Stimulated activated CD4-positive, alpha-beta T cell treated with anti-CD3 and anti-CD28 coated beads, TNF-alpha, amount 100 ng/mL, for 48 hours (primary cell): ENCODE results near the gene ROBO1.
"Not testable (repeated sequence)": the region's sequence is repeated elsewhere in the genome, so short reads cannot be mapped to it uniquely, and the experiment has no call there.

Experiments
- DNase-seq, 3 donors: peaks; one replicate each; pipeline ENCODE4 v3.0.0-alpha.2; 2020; ENCODE audit warnings: low read depth in 3 of 3

The ROBO1 gene

DNA sequence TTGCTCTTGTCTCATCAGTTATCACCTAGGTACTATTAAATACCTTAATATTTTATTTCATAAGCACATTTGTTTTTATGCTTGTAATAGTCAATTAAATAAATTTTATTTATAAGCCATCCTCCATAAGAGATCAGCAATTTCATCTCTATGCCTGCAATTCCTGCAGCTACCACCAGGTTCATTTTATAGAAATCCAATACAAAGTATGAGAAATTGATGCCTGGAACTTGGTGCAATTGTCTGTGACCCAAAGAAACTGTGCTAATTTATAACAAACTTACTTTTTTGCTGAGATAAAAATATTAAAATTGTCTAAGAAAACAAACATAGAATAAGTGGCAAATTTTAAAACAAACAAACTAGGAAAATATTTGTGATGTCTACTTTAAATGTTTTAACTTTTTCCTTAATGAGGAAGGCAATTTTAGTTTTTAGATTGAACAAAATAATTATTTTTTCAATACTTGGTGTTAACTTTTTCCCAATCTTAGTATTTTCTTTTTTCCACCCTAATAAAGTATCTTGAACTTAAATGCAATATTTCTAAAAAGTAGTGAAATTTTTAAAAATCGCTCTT, 1026.6 kb downstream of the ROBO1 start:
- no peak for DNase-seq

DNA sequence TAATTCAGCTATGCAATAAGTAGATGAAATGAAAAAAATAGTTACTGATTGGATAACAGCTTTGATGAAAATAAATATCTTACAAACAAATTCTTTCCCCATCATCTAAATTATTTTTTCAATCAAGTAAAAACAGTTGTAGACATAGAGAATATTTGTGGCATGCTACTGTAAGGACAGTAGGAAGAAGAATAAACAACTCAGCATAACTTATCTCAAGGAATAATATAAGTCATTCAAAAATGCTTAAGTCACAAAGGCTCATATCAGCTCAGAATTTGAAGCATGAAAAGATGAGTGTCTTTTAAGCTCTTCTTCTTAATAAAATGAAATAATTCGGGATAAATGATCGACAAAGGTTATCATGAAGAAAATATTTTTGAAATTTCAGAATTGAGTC, 1029.0 kb downstream of the ROBO1 start:
- DNase-seq: no peak

DNA sequence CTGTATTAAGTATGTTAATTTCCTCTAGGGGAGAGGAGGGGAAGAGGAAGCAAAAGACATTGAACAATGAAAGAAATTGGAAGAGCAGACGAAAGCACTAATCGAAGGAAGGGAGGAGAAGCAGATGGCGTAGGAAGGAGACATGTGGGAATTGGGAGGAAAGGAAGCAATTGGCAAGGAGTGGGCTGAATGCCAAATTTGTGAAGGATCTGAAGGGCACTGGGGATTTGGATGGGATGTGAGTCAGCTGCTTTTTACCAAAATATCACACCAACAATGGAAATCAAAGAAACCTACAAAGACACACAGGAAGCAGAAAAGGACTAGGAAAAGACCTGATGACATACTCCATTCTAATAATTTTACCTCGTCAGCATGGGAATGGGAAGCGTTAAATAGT, 1029.8 kb downstream of the ROBO1 start:
- DNase-seq: no peak

DNA sequence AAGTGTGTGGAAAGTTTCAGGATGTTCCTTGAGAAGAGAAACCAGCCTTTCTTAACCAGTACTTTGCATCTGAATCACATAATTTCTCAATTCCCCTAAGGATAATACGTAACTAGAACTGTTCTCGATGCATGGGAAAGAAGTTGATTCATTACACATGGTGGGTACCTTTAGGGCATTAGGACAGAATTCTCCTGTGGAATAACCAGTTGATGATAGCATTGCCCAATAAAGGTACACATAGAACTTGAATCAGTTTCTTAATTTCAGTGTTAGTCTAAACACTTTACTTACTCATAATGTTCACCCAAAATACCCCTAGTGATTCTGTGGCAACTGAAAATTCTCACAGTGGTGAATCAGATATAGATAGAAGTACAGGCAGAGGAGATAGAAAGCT, 1030.9 kb downstream of the ROBO1 start:
- no peak for DNase-seq

DNA sequence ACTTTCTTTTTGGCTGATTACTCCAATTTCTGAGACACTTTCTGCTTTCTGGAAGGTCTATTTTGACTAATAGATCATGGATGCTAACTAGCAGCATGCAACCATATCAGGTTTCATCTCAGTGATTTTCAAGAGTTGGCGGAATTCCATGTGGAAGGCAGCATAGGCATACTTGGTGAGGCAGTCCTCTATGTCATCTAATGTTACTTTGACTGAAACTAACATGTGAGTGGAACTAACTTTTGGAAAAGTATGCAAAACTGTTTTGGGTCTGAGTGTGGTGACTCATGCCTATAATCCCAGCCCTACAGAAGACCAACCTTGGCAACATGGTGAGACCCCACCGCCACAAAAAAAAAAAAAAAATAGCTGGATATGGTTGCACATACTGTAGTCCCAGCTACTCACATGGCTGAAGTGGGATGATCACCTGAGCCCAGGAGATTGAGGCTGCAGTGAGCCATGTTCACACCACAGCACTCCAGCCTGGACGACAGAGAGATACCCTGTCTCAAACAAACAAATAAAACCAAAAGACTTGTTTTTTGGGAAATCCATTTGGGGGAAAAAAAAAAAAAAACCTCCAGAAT, 1033.7 kb downstream of the ROBO1 start:
- no peak for DNase-seq

DNA sequence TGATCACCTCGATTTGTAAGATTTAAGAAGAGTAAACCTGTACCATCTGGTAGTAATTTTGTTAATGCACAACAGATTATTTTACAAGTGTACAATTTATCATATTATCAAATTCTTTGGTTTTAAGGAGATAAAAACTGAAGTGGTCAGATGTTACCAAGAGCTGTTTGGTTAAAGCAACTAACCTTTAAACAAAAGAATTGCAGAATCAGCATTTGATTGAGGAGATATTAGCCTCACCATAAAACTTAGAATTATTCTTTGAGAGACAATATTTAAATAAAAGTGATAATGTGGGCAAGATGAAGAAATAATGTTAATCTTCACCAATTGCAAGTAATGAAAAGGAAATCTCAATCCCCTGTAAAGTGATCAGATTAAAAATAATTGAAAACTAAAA, 1034.9 kb downstream of the ROBO1 start:
- DNase-seq: no peak

DNA sequence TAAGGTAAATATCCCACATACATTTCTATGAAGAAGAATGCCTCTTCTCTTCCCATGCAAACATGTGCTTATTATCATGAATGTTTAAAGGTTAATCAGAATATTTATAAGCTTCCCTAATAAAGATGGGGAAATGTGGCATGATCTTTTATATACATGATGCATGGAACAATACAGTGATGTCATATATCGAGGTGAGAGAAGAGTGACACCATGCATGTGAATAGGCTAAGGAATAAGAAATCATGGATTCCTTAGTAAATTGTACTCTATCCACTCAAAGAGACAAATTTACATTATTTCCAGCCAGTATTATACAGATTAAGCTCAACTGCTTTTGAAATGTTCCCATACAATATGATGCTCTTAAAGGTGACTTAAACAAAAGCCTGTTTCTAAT, 1035.3 kb downstream of the ROBO1 start:
- no peak for DNase-seq

DNA sequence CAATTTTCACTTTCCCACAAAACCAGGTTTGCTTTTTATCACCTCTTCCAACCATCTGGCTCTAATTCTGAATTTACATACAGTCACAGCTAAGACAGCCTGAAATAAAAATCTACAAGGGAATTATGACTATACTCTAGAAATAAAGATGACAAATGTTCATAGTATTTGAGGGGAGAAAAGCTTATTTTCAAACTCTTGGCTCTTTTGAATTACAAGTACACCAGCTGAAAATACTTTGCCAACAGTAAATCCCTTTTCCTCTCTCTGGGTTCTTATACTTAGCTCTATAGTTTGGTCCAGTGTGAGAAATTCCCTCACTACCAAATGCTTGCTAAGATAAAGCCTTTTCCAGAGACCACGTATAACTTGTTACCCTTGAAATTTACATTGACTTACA, 1037.9 kb downstream of the ROBO1 start:
- DNase-seq: no peak

DNA sequence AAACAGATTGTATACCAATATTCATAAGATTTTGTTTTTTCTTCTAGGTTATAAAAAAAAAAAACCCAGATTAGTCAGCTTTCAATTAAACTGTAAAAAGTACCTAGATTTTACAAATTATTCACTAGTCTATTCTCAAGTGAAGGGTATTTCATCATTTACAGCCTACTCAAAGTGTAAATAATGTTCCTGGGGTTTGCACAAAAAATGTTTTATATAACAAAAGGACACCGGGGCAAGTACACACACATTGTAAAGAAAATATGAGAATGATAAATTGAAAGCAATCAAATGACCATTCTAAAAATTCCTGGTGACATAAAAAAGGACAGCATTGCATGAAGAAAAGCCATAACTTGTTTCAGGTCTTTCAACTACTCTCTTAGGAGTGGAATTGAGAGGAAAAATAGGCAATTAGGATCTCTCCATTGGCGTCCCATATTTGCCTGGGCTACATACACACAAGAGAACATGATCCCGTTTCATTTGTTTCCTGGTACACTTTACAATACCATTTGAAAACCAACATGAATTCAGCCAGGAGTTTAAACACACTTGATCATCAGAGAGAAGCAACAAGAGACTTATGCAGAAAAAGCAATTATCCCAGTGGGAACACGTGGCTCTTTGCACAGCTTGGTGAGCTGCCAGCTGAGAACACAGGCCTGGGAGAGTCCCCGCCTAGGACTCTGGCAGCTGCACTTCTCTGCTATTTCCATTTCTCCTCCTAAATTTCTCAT, 1039.2 kb downstream of the ROBO1 start:
- DNase-seq: no peak

DNA sequence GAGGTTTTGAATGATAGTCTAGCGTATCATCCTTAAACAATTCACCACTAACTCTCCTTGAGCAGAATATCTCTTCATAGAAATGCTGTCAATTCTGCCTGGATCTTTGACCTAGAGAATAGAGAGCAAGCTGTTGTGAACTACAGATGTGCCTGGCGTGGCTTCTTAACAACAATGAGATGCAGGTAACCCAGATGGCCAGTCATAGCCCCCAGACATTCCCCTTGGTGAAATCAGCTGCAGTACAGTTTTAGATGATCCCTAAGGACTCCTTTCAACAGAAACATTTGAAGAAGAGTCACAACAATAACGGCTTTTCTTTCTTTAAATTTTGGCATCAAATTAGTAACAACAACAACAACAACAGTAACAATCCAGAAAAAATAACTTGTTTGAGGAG, 1041.3 kb downstream of the ROBO1 start:
- no peak for DNase-seq

DNA sequence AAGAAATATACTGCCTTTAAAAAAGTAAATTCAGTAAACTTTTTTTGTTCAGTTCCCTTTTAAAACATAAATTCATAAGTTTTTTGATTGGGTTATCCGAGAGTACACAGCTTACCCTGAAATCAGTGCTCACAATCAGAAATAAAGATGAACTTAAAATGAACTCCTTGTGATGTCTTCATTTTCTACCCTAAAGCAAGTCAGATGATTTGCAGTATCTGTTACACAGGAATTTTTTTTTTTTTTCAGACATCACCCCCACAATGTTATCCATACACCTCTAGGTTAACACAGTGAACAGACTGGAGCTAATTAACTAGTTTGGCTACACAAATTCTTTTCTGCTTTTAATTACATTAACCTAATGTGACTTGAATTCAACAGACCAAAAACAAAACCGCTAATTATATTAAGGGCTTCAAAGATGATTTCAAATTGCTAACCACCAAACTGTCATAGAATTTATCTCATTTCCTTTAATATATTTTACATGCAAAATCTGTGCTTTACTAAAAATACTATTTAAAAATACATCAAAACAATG, 1042.0 kb downstream of the ROBO1 start:
- no peak for DNase-seq

DNA sequence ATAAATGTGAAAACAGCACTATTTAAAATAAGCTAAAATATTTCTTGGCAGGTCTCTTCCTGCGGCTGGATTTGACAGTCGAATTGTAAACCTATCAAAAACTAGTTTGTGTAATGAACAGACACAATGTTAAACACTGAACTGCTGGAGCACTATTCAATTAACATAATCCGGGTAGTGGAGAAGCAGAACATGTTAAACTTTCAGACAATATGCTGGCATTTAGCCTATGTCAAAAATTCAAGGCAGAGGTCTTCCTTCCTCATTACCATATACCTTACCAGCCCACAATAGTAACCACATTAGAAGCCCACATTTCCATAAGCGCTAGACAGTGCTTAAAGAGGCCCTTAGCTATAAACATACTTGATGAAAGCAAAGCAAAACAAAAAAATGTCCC, 1042.9 kb downstream of the ROBO1 start:
- DNase-seq: no peak

DNA sequence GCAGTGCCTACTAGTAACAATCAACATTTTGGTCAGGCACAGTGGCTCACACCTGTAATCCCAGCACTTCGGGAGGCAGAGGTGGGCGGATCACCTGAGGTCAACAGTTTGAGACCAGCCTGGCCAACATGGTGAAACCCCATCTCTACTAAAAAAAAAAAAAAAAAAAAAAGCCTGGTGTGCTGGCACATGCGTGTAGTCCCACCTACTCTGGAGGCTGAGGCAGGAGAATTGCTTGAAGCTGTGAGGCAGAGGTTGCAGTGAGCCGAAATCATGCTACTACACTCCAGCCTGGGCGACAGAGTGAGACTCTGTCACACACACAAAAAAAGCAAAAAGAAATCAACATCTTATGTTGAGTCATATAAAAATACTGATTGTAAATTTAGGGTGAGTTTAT, 1043.4 kb downstream of the ROBO1 start:
- DNase-seq: not testable (repeated sequence)

DNA sequence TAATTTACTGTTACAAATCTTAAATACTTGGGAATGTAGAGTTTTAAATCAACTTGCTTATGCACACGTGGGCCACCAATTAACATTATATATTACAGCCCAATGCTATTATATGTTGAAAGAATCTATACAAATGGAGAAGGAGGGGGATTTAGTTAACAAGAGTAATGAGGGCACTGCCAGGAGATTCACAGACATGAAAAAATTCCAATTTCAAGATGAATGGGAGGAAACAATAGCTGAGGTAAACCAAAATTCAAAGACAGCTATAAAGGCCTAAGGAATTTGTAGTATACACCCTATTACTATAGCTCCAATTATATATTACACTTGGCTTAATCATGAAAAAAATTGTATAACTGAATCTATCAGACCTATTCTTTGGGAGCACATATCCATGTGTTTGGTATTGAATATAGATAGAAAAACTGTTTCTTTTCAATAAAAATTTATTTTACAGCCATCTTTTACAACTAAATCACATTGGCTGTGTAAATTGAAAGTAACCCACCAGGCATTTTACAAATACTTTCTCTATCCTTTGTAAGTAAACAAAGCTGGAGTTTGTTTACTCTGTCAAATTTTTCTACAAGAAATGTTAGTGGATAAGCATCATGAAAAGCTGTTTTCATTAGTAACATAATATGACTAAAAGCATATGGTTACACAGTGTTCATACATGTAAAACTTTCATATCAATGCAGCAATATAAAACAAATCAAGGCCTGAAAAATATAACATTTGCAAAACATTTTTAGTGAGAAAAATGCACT, 1045.8 kb downstream of the ROBO1 start:
- no peak for DNase-seq

DNA sequence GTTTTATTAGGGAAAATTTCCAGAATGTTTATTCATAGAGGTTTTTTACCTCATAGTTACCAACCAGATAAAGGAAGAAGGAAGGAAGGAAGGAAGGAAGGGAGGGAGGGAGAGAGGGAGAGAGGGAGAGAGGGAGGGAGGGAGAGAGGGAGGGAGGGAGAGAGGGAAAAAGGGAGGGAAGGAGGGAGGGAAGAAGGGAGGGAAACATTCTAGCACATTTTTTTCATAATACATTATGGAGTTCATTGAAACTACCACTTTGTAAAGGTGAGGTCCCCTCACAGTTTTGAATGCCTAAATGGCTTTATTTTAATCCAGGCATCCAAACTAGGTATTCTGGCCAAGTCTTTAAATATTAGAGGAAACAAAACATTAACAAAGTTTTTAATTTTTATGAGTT, 1049.1 kb downstream of the ROBO1 start:
- no peak for DNase-seq

DNA sequence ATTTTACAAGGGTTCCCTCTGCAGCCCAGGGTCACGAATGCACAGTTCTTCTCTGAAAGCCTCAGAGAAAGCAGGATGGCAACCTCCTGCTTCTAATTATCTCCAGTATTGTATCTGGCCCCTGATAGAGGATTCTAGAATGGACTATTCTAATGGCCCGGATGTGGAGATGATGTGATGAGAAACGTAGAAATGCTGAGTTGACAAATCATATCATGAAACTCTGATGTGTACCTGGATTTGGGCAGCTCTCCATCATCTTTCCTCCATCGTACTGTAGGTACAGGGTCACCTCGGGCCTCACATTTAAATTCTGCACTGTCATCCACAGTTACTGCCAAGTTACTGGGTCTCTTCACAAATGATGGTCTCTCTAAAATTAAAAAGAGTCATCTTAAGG, 1050.8 kb downstream of the ROBO1 start:
- no peak for DNase-seq

DNA sequence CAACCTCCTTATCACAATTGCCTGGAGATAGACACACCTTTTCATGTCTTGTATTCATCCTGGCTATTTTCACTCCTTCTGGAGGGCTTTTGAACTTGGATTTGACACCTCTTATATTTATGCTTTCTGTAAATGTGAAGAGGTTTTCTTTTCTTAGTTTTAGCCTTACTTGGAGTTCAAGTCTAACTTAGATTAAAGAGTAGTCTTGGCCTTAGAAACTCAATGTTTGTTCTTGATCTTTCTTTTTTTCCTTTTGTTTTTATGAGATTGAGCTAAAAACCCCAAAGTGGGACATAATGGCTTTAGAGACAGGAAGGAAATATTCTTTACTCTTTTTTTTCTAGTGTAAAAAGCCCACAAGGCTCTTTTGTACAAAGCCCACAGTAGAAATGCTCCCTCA, 1054.9 kb downstream of the ROBO1 start:
- no peak for DNase-seq

DNA sequence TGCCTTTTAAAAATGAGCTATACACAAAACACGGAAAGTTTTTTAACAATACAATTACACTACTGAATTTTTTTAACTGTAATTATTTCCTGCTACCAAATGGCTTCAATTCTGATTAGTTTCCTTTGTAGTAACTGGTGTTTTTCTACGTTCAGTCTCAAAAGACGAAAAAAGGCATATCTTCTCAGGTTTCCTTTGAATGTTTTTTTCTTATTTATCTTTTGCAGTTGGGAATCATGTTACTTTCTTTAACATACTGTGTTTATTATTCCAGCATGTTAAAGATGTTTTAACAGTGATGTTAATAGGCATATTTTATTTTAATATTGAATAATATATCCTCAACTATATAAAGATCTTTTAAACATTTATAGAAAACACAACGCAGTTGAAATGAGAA, 1055.5 kb downstream of the ROBO1 start:
- no peak for DNase-seq

DNA sequence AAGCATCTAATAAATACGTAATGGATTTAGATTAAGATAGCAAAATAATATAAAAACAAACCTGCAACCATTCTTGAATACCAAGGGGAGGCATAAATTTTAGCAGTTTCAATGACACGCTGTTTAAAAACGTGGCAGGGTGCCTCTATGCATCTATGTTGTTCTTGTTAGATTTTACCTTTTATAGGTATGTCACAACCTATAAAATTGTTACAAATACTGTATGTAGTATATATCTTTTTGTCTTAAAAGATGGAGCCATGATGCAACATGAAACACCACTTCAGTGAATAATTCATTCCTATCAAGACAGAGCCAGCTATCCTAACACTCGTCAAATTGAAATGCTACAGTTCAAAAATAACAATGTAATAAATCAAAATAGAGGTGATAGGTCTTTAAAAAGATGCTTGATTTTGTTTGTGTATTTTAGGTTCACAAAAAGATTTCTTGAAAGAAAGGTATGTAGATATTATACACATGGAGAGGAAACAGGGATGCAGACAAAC, 1059.2 kb downstream of the ROBO1 start:
- no peak for DNase-seq

DNA sequence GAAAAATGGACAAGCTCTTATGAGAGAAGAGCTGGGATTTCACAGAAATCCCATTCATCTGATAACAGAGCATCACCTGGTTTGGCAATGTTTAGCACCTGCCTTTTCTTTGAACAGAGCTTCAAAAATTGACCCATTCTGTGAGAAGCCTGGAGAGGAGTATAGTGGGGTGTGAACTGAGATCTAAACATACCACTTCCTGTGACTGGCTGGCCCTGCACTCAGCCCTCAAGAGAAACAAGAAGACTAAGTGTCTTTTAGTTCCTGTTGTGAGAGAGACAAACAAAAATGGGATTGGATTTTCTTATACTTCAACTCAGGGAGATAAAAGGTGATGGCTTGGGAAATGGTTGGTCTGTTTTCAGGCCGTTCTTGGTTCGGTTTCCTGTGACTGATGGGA, 1060.2 kb downstream of the ROBO1 start:
- DNase-seq: no peak

DNA sequence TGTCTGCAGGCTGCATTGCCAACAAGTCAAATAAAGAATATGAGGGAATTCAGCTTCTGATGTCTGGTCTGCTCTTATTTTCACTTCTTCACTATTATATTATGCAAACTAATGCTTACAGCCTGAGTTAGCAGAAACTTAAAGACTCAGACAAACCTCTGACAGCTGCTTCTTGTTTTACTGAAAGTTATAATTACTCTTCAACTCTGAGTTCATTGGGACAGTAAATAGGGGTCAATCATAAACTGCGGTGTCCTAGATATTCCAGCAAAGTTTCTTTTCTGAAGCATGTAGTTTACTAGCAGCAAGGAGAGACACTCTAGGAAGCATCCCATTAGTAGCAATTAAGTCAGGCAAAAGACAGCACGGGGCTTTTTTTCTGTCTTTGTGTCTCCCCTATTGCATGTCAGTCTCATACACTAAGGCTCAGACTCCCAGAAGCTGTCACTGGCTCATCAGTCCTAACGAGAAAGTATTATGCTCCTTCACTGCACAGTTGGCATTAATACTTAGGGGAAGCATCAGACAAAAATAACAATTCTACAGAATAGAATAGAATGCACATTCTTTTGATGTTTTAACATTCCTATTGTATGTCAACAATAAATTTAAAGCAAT, 1060.8 kb downstream of the ROBO1 start:
- no peak for DNase-seq

DNA sequence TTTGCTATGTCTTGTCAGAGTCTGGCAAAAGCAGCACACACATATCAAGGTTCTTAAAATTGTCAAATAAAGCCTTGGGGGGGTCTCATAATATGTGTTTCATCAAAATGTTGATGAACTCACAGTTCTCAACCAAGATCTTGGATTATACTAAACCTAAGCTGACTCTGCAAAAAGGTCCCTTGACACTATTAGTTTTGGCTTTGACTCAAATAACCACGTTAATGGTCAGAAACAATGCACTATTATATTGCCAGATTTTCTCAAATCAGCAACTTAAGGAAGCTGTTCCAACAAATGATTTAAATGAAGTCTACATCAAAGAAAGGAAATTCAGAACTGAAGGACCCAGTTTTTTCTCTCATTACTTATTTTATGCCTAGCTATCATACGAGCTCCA, 1063.9 kb downstream of the ROBO1 start:
- no peak for DNase-seq
